ENCODE data around the gene ADCYAP1R1.

ADCYAP1R1 gene

DNA sequence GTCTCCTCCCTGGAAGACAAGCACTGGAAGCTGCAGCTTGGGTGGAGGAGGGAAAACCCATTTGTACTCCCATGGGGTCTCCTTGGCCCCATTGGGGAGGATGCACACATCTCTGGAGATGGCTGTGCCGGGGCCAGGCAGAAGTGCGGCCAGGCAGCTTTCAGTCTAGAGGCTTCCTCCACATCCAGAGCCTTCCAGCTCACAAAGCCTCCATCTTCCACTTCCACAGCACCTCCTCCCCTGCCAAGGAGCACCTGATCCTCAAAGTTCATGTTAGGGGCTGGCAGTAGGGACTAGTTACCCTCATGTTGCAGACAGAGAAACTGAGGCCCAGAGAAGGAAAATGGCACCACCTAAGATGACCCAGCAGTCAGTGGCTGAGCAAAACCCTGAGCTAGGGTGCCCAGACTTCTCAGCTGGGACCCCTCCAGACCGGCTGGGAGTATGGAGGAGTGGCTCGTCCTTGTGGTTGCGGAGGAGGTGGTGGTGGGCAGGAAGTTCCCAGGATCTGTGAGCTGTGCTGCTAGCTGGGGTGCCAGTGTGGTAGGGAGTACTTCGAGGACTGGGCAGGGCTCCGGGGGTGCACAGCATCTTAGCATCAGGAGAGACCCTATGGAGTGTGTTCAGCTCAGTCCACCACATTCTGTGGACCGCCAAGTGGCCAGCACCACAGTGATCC, 44.2 kb downstream of the ADCYAP1R1 start:
- no peak overlapping the region for H2AFZ ChIP-seq (ENCODE audit: low read depth, low read length)
- H3K9ac ChIP-seq (ENCODE audit: low read length) = no peak overlapping the region
- no peak overlapping the region for H3K4me2 ChIP-seq (ENCODE audit: low read length)
- no peaks in the 10 kb centered on the region for H3K36me3 ChIP-seq (replicated peaks; ENCODE audit: low read depth, low read length)
- peaks cover 4% of the 10 kb centered on the region; the same call in 1 of the 2 replicates for H3K27me3 ChIP-seq (ENCODE audit: low read depth, low read length)
- no peaks in the 10 kb centered on the region for H3K4me1 ChIP-seq (ENCODE audit: low read length)
- no peak overlapping the region for H3K4me3 ChIP-seq (ENCODE audit: low read length)
- no peaks in the 10 kb centered on the region for H4K20me1 ChIP-seq (ENCODE audit: insufficient read depth, low read length)
- no peaks in the 10 kb centered on the region for H3K79me2 ChIP-seq (ENCODE audit: low read length)
- no peak for TF ChIP-seq EZH2phosphoT487 (IDR thresholded peaks at IDR 0.05; ENCODE audit: low read depth)
- no peak for TF ChIP-seq CTCF (IDR thresholded peaks at IDR 0.05; ENCODE audit: low read depth, low read length)
- no peak overlapping the region for H3K27ac ChIP-seq (ENCODE audit: low read length)
- no peaks in the 10 kb centered on the region for H3K9me3 ChIP-seq (ENCODE audit: insufficient read depth, low read length)

DNA sequence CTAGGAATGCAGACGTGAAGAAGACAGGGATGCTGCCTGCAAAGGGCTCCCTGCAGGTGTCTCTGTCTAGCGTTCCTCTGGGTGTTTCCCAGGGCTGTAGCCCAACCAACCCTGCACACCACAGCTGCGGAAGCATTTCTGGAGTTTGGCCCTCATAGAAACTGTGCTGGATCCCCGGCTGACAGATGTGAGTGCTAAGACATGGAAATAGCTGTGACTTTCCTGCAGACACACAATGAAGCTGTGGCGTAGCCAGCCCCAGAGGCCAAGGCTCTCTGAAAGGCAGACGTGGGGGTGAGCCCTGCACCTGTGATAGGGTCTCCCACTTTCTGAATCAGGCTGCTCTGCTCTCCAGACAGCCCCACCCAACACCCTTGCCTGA, 44.8 kb downstream of the ADCYAP1R1 start:
- Histone ChIP-seq H2AFZ (ENCODE audit: low read depth, low read length) (no peak overlapping the region), H3K79me2 (ENCODE audit: low read length) (no peaks in the 10 kb centered on the region), H3K4me2 (ENCODE audit: low read length) (no peak overlapping the region), H3K4me3 (ENCODE audit: low read length) (no peak overlapping the region), H3K27ac (ENCODE audit: low read length) (no peak overlapping the region), H4K20me1 (ENCODE audit: insufficient read depth, low read length) (no peaks in the 10 kb centered on the region), H3K27me3 (ENCODE audit: low read depth, low read length) (peaks cover 4% of the 10 kb centered on the region; the same call in 1 of the 2 replicates), H3K4me1 (ENCODE audit: low read length) (no peaks in the 10 kb centered on the region), H3K9me3 (ENCODE audit: insufficient read depth, low read length) (no peaks in the 10 kb centered on the region), H3K36me3 (replicated peaks; ENCODE audit: low read depth, low read length) (no peaks in the 10 kb centered on the region), H3K9ac (ENCODE audit: low read length) (no peak overlapping the region)
- TF ChIP-seq EZH2phosphoT487 (IDR thresholded peaks at IDR 0.05; ENCODE audit: low read depth) (no peak), CTCF (IDR thresholded peaks at IDR 0.05; ENCODE audit: low read depth, low read length) (no peak)

DNA sequence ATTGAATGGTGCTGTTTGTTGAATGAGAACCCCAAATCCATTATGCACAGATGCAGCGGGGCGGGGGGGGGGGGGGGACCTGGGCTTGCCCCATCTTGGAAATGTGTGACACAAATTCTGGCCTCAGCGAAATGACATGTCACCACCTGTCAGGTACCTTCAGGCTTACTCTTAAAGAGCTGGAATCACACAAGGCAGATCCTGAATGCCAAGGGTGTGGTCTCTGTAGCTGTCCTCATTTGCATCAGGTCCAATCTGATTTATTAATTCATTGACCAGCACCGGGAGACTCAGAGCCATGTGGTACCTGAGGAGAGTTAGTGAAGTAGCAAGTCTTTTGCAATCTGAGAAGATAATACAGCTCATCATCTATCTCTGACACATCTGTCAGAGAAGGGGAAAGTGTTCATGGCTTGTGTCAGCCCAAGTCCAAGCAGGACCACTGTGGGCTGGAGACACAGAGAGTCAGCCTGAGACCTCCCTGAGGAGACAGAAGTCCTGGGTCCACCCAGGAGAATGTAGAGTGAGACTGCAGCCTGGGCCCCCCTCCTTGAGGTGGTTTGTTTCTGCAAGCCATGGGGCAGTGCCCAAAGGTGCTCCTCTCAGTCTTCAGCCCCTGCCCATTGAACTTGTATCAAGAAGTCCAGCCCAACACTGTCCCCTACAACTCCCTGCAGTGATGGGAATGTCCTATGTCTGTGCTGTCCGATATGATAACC, 46.7 kb downstream of the ADCYAP1R1 start:
- no peak overlapping the region for H3K9ac ChIP-seq (ENCODE audit: low read length)
- H3K27ac ChIP-seq (ENCODE audit: low read length) = no peak overlapping the region

More for the DNA sequence above, 46.7 kb downstream of the ADCYAP1R1 start:
- H3K4me3 ChIP-seq (ENCODE audit: low read length) = no peak overlapping the region
- H3K79me2 ChIP-seq (ENCODE audit: low read length) = no peaks in the 10 kb centered on the region
- H3K27me3 ChIP-seq (ENCODE audit: low read depth, low read length) = no peaks in the 10 kb centered on the region
- no peak for TF ChIP-seq CTCF (IDR thresholded peaks at IDR 0.05; ENCODE audit: low read depth, low read length)
- no peaks in the 10 kb centered on the region for H3K9me3 ChIP-seq (ENCODE audit: insufficient read depth, low read length)
- no peak overlapping the region for H2AFZ ChIP-seq (ENCODE audit: low read depth, low read length)
- no peaks in the 10 kb centered on the region for H4K20me1 ChIP-seq (ENCODE audit: insufficient read depth, low read length)
- no peak overlapping the region for H3K4me2 ChIP-seq (ENCODE audit: low read length)
- no peaks in the 10 kb centered on the region for H3K4me1 ChIP-seq (ENCODE audit: low read length)
- H3K36me3 ChIP-seq (replicated peaks; ENCODE audit: low read depth, low read length) = no peaks in the 10 kb centered on the region

Measured in OCI-LY3 (cell line).